HCT116 (cell line): Measurements from ENCODE around the gene FRMD4A. TPM values are rescaled to one million over a fixed set of nuclear protein-coding genes. Genes with fewer than 3 reads are reported as not detected.

ENCODE experiments used
- ATAC-seq: fragments of 200-7000 bp; cut with Tn5 transposase; 2 replicates; pipeline ENCODE4 v1.9.1; 2020; ENCODE audit warnings: mild to moderate bottlenecking, moderate library complexity
- BruUV-seq: library from RNA; stranded (reverse); fragments of 400-500 nt; replicated peaks from 2 replicates; lab custom pipeline; 2021; lab: Mats Ljungman, UMichigan
- CTCF ChIA-PET: fragments of 300-600 bp; sonication (Branson Sonifier 250); formaldehyde crosslinking; loops from one replicate; lab custom pipeline; 2021; ENCODE audit warnings: antibody characterized with exemption; lab: Charles Lee
- POLR2A ChIA-PET: fragments of 300-600, 350-600 bp; sonication (Branson Sonifier 250); formaldehyde crosslinking; loops from one replicate; lab custom pipeline; 2021; ENCODE audit warnings: antibody characterized with exemption; lab: Charles Lee
- RAD21 ChIA-PET, 2 experiments: fragments of 300-600 bp; sonication (Branson Sonifier 250); formaldehyde crosslinking; loops; one replicate each; lab custom pipeline; 2023; ENCODE audit warnings: low total read pairs in 2 of 2; ENCODE audit not compliant: uncharacterized antibody in 2 of 2, unreplicated experiment in 2 of 2, low non-redundant PET in 1 of 2; lab: Charles Lee
- DNase-seq: peaks from one replicate; pipeline ENCODE4 v3.0.0-alpha.2; 2010; ENCODE audit warnings: low read depth, low spot score
- H2AFZ ChIP-seq: fragments of 200-600 bp; shearing (Covaris generic), sonication (generic); 2 replicates; pipeline ENCODE4 v1.6.1; 2017; ENCODE audit warnings: low read depth, mixed run types, mixed read lengths, antibody characterized with exemption, low read length; ENCODE audit not compliant: poor library complexity, severe bottlenecking
- H3K27ac ChIP-seq: 2 replicates; pipeline ENCODE4 v1.5.1; 2012; ENCODE audit warnings: low read depth, low read length
- H3K27me3 ChIP-seq: fragments of 200-600 bp; sonication (generic); 2 replicates; pipeline ENCODE4 v1.6.1; 2016; ENCODE audit warnings: mixed run types, low read length, mixed read lengths; ENCODE audit not compliant: insufficient read depth
- H3K36me3 ChIP-seq, 2 experiments: fragments of 200-500 bp in 1 of 2; fragments of 200-600 bp in 1 of 2; sonication (Bioruptor generic) in 1 of 2; sonication (generic) in 1 of 2; 2 replicates each; pipeline versions ENCODE4 v1.5.1 to v1.6.1; 2014 to 2016; ENCODE audit warnings: low read length in 2 of 2, inconsistent platforms in 1 of 2, mixed read lengths in 1 of 2, mixed run types in 1 of 2; ENCODE audit not compliant: insufficient read depth in 2 of 2, control insufficient read depth in 1 of 2
- H3K4me1 ChIP-seq, 2 experiments: fragments of 200-600 bp in 1 of 2; sonication (generic) in 1 of 2; 2 replicates each; pipeline versions ENCODE4 v1.5.1 to v1.6.1; 2012 to 2017; ENCODE audit warnings: low read length in 2 of 2, inconsistent platforms in 1 of 2, mild to moderate bottlenecking in 1 of 2, mixed read lengths in 1 of 2, mixed run types in 1 of 2, moderate library complexity in 1 of 2; ENCODE audit not compliant: insufficient read depth in 2 of 2, control insufficient read depth in 1 of 2
- H3K4me2 ChIP-seq: fragments of 200-600 bp; sonication (generic); 2 replicates; pipeline ENCODE4 v1.6.1; 2017; ENCODE audit warnings: mixed run types, low read length, mixed read lengths
- H3K4me3 ChIP-seq, 2 experiments: fragments of 200-600 bp in 1 of 2; sonication (generic) in 1 of 2; replicated peaks in 1 of 2; 2 replicates each; pipeline ENCODE4 v1.5.1; 2011 to 2016; ENCODE audit warnings: low read length in 2 of 2, control low read depth in 1 of 2, low read depth in 1 of 2, mild to moderate bottlenecking in 1 of 2, mixed read lengths in 1 of 2, mixed run types in 1 of 2
- H3K79me2 ChIP-seq: fragments of 200-600 bp; sonication (generic); 2 replicates; pipeline ENCODE4 v1.6.1; 2017; ENCODE audit warnings: mild to moderate bottlenecking, mixed run types, low read length, moderate library complexity, mixed read lengths; ENCODE audit not compliant: insufficient read depth
- H3K9ac ChIP-seq: fragments of 200-600 bp; sonication (generic); 2 replicates; pipeline ENCODE4 v1.6.1; 2016; ENCODE audit warnings: low read length, mixed read lengths
- H3K9me2 ChIP-seq: fragments of 200-600 bp; sonication (generic), shearing (Covaris generic); 2 replicates; pipeline ENCODE4 v1.6.1; 2017; ENCODE audit warnings: mixed run types, mild to moderate bottlenecking, moderate library complexity; ENCODE audit not compliant: insufficient read depth
- H3K9me3 ChIP-seq, 2 experiments: fragments of 200-500 bp in 1 of 2; fragments of 200-600 bp in 1 of 2; sonication (Bioruptor generic) in 1 of 2; sonication (generic) in 1 of 2; 2 replicates each; pipeline ENCODE4 v1.6.1; 2014 to 2017; ENCODE audit warnings: low read length in 2 of 2, mixed read lengths in 2 of 2, inconsistent platforms in 1 of 2, low read depth in 1 of 2, mild to moderate bottlenecking in 1 of 2, mixed run types in 1 of 2, moderate library complexity in 1 of 2; ENCODE audit not compliant: control insufficient read depth in 1 of 2, insufficient read depth in 1 of 2
- H4K20me1 ChIP-seq: fragments of 200-600 bp; sonication (generic), shearing (Covaris generic); 2 replicates; pipeline ENCODE4 v1.6.1; 2017; ENCODE audit warnings: mixed run types, mild to moderate bottlenecking, moderate library complexity; ENCODE audit not compliant: insufficient read depth
- CEBPB ChIP-seq: IDR thresholded peaks from 2 replicates; pipeline ENCODE4 v1.6.1; 2012; ENCODE audit warnings: low read depth
- CTCF ChIP-seq, 3 experiments: fragments of 200-600 bp in 1 of 3; sonication (generic) in 1 of 3; IDR thresholded peaks in 2 of 3; conservative IDR thresholded peaks in 1 of 3; 2 replicates each; pipeline ENCODE4 v1.5.1; 2012 to 2017; ENCODE audit warnings: low read depth in 2 of 3, low read length in 2 of 3, antibody characterized with exemption in 1 of 3, borderline replicate concordance in 1 of 3, control low read depth in 1 of 3, mild to moderate bottlenecking in 1 of 3, mixed read lengths in 1 of 3, mixed run types in 1 of 3, moderate library complexity in 1 of 3; ENCODE audit not compliant: insufficient read depth in 1 of 3
- ELF1 ChIP-seq: IDR thresholded peaks from 2 replicates; pipeline ENCODE4 v1.6.1; 2012; ENCODE audit warnings: low read depth, borderline replicate concordance
- EZH2phosphoT487 ChIP-seq: fragments of 200-600 bp; IDR thresholded peaks from 2 replicates; pipeline ENCODE4 v1.6.1; 2018; ENCODE audit warnings: antibody characterized with exemption, borderline replicate concordance
- POLR2A ChIP-seq: IDR thresholded peaks from 2 replicates; pipeline ENCODE4 v1.7.0; 2011; ENCODE audit warnings: borderline replicate concordance; ENCODE audit not compliant: insufficient read depth, insufficient read length; ENCODE audit errors: extremely low read depth
- POLR2AphosphoS5 ChIP-seq: IDR thresholded peaks from 2 replicates; pipeline ENCODE4 v1.6.1; 2011; ENCODE audit warnings: mild to moderate bottlenecking, low read depth, low read length, moderate library complexity
- SIN3A ChIP-seq: IDR thresholded peaks from 2 replicates; pipeline ENCODE4 v1.6.1; 2012; ENCODE audit warnings: low read depth
- SP1 ChIP-seq: IDR thresholded peaks from 2 replicates; pipeline ENCODE4 v1.6.1; 2012; ENCODE audit warnings: low read depth
- YY1 ChIP-seq: IDR thresholded peaks from 2 replicates; pipeline ENCODE4 v1.6.1; 2011; ENCODE audit warnings: low read length, low read depth, moderate library complexity, mild to moderate bottlenecking; ENCODE audit not compliant: insufficient replicate concordance; ENCODE audit errors: extremely low read depth
- intact Hi-C: fragments of 100-400 bp; cut with micrococcal nuclease; formaldehyde crosslinking; loops from 2 replicates; pipeline ENCODE4 v1.10.0; 2022
- total RNA-seq: library from RNA; stranded (reverse); gene quantifications from one replicate; pipeline ENCODE4 v1.2.1, GENCODE V29; 2021; ENCODE audit not compliant: unreplicated experiment
- TF ChIP-seq, protein P1 (sequence below): IDR thresholded peaks from 2 replicates; pipeline ENCODE4 v1.6.1; 2012
- TF ChIP-seq, protein P2 (sequence below): IDR thresholded peaks from 2 replicates; pipeline ENCODE4 v1.6.1; 2012; ENCODE audit warnings: low read depth

FRMD4A gene
- total RNA-seq, 1 experiment from 2014 or later: 0.20 TPM

DNA sequence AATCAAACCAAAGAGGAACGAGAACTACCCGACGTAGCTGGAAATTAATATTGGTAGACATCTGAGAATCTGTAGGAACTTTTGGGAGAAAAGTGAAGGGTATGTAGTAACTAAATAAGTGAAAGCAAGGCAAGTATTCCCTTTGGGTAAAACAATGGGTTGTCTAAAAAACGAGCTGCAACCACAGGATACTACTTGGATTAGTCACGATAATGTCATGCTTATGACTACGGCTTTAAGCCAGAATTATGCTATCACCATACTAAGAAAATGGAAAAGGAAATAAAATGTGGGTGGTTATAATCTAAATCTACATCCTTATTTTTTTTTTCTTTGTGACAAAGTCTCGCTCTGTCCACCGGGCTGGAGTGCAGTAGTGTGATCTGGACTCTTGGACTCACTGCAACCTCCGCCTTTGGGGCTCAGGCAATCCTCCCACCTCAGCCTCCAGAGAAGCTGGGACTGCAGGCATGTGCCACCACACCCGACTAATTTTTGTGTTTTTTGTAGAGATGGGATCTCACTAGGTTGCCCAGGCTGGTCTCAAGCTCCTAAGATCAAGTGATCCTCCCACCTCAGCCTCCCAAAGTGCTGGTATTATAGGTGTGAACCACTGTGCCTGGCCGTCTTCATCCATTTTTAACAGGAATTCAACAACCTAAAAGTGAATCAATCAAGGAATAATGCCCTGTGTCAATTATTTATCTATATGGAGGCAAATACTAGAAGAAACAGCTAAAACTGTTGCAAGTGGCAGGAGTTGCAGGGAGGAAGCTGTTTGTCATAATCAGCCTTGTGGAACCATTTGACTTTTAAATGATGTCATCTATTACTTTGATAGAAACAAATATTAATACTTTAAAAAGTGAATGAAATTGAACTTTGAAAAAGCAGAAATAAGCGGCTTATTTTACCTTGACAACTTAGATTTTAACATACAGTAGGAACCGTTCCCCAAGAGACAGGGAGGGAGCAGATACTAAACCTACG lies 554.6 kb downstream of the FRMD4A start (continued):
- TF ChIP-seq ELF1: no peak
- TF ChIP-seq, all 23 proteins: peak for 0

GRCh38 chr10:13774303-13774893 lies 556.3 kb downstream of the FRMD4A start:
- ChIA-PET RAD21 (no interaction called here), CTCF (no interaction called here), POLR2A (no interaction called here)
- Histone ChIP-seq H4K20me1 (no peaks in the 10 kb centered on the region), H3K36me3 (no peaks in the 10 kb centered on the region), H3K27ac (no peak overlapping the region), H3K9me3 (no peaks in the 10 kb centered on the region), H3K79me2 (no peaks in the 10 kb centered on the region), H2AFZ (no peak overlapping the region), H3K4me2 (no peak overlapping the region), H3K9ac (no peak overlapping the region), H3K4me3 (no peak overlapping the region), H3K27me3 (peaks cover 10% of the 10 kb centered on the region; the same call in 1 of the 2 replicates), H3K4me1 (no peaks in the 10 kb centered on the region), H3K9me2 (no peaks in the 10 kb centered on the region)
- TF ChIP-seq, protein P1, sequence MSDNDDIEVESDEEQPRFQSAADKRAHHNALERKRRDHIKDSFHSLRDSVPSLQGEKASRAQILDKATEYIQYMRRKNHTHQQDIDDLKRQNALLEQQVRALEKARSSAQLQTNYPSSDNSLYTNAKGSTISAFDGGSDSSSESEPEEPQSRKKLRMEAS: no peak
- TF ChIP-seq YY1 (no peak), POLR2AphosphoS5 (no peak), EZH2phosphoT487 (no peak), CEBPB (no peak), ELF1 (no peak), SP1 (no peak), POLR2A (no peak), CTCF (IDR thresholded peaks at IDR 0.05 in 2 of 3, conservative IDR thresholded peaks at IDR 0.05 in 1 of 3; ENCODE audit: borderline replicate concordance in 1 of 3, insufficient read depth in 1 of 3, low read depth in 2 of 3, low read length in 2 of 3) (no peak), SIN3A (no peak)
- TF ChIP-seq, protein P2, sequence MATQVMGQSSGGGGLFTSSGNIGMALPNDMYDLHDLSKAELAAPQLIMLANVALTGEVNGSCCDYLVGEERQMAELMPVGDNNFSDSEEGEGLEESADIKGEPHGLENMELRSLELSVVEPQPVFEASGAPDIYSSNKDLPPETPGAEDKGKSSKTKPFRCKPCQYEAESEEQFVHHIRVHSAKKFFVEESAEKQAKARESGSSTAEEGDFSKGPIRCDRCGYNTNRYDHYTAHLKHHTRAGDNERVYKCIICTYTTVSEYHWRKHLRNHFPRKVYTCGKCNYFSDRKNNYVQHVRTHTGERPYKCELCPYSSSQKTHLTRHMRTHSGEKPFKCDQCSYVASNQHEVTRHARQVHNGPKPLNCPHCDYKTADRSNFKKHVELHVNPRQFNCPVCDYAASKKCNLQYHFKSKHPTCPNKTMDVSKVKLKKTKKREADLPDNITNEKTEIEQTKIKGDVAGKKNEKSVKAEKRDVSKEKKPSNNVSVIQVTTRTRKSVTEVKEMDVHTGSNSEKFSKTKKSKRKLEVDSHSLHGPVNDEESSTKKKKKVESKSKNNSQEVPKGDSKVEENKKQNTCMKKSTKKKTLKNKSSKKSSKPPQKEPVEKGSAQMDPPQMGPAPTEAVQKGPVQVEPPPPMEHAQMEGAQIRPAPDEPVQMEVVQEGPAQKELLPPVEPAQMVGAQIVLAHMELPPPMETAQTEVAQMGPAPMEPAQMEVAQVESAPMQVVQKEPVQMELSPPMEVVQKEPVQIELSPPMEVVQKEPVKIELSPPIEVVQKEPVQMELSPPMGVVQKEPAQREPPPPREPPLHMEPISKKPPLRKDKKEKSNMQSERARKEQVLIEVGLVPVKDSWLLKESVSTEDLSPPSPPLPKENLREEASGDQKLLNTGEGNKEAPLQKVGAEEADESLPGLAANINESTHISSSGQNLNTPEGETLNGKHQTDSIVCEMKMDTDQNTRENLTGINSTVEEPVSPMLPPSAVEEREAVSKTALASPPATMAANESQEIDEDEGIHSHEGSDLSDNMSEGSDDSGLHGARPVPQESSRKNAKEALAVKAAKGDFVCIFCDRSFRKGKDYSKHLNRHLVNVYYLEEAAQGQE: no peak
- BruUV-seq: no TSS peak
- DNase-seq (no peak), ATAC-seq (no peak)
- intact Hi-C loops: no loop called here
